Prostate gland (tissue), 2 donors: ENCODE data around the gene VPS18.

ENCODE experiments used
- POLR2A ChIP-seq: fragments of 450-650 bp; IDR thresholded peaks from one replicate; pipeline ENCODE4 v1.6.1; 2016; ENCODE audit warnings: antibody characterized with exemption, mild to moderate bottlenecking
- TF ChIP-seq, protein P1 (sequence below), 4 experiments: fragments of 200-600 bp in 2 of 4; fragments of 450-650 bp in 2 of 4; sonication (generic) in 2 of 4; IDR thresholded peaks; 1 replicate in 3 of 4; 2 replicates in 1 of 4; pipeline ENCODE4 v1.5.1; 2016 to 2019; ENCODE audit warnings: antibody characterized with exemption in 4 of 4, mild to moderate bottlenecking in 2 of 4, moderate library complexity in 2 of 4

GRCh38 chr15:40936709-40937666 lies 42.7 kb downstream of the VPS18 start:
- TF ChIP-seq, protein P1, sequence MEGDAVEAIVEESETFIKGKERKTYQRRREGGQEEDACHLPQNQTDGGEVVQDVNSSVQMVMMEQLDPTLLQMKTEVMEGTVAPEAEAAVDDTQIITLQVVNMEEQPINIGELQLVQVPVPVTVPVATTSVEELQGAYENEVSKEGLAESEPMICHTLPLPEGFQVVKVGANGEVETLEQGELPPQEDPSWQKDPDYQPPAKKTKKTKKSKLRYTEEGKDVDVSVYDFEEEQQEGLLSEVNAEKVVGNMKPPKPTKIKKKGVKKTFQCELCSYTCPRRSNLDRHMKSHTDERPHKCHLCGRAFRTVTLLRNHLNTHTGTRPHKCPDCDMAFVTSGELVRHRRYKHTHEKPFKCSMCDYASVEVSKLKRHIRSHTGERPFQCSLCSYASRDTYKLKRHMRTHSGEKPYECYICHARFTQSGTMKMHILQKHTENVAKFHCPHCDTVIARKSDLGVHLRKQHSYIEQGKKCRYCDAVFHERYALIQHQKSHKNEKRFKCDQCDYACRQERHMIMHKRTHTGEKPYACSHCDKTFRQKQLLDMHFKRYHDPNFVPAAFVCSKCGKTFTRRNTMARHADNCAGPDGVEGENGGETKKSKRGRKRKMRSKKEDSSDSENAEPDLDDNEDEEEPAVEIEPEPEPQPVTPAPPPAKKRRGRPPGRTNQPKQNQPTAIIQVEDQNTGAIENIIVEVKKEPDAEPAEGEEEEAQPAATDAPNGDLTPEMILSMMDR (IDR thresholded peaks at IDR 0.05): no peak
- TF ChIP-seq POLR2A: no peak
